ENCODE data around the gene SND1.

DNA sequence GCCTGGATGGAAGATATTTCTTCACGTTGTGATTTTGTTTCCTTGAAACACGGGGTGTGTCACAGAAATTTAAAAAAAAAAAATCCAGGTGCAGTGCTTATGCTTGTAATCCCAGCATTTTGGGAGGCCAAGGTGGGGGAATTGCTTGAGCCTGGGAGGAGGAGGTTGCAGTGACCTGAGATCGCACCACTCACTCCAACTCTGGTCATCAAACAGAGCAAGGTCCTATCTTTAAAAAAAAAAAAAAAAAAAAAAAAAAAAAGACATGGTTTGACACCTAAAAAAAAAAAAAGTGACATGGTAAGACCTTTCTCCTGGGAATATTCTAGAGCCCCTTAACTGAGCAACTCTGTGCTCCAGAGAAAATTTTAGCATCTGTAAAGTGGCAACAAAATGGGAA lies 388.2 kb downstream of the SND1 start:
- TF ChIP-seq CTCF (IDR thresholded peaks at IDR 0.05): no peak
- TF ChIP-seq POLR2A (IDR thresholded peaks at IDR 0.05): no peak

Measured in body of pancreas (tissue), 4 donors.